Type B pancreatic cell (in vitro differentiated cells): Measurements from ENCODE around the gene INPP5K. TPM values are rescaled to one million over a fixed set of nuclear protein-coding genes. Genes with fewer than 3 reads are reported as not detected.
A peak's percentile ranks its signal among the peaks of the same experiment; 100 is the strongest.
"Not testable (repeated sequence)": the region's sequence is repeated elsewhere in the genome, so short reads cannot be mapped to it uniquely, and the experiment has no call there.

ENCODE experiments used
- DNase-seq: peaks from one replicate; pipeline ENCODE4 v3.0.0; 2021; ENCODE audit warnings: mixed read lengths; ENCODE audit not compliant: unreplicated experiment; ENCODE audit errors: extremely low spot score
- H3K27ac Mint-ChIP-seq: 2 replicates; pipeline ENCODE4 v1.8.0; 2021; ENCODE audit warnings: mild to moderate bottlenecking, mixed read lengths
- H3K27me3 Mint-ChIP-seq: 2 replicates; pipeline ENCODE4 v1.8.0; 2021; ENCODE audit warnings: mixed read lengths
- H3K36me3 Mint-ChIP-seq: 2 replicates; pipeline ENCODE4 v1.8.0; 2021; ENCODE audit warnings: mixed read lengths
- H3K4me1 Mint-ChIP-seq: one replicate; pipeline ENCODE4 v1.8.0; 2021; ENCODE audit warnings: mixed read lengths; ENCODE audit not compliant: unreplicated experiment
- H3K4me3 Mint-ChIP-seq: 2 replicates; pipeline ENCODE4 v1.8.0; 2021; ENCODE audit warnings: mild to moderate bottlenecking, mixed read lengths
- H3K9me3 Mint-ChIP-seq: 2 replicates; pipeline ENCODE4 v1.8.0; 2021; ENCODE audit warnings: mixed read lengths
- CTCF ChIP-seq: fragments of 200-600 bp; sonication (generic); conservative IDR thresholded peaks from 2 replicates; pipeline ENCODE4 v1.5.0; 2021; ENCODE audit warnings: antibody characterized with exemption, mild to moderate bottlenecking
- long read RNA-seq: library from polyadenylated mRNA; unstranded; transcript quantifications from one replicate; pipeline ENCODE4 v2.0.0, GENCODE V29; 2020
- total RNA-seq: library from RNA; stranded (reverse); gene quantifications from 2 replicates; pipeline ENCODE4 v1.2.1, GENCODE V29; 2021; ENCODE audit warnings: low replicate concordance

The INPP5K gene
- 21.2 and 29.7 TPM in 2 replicates for total RNA-seq
- long read RNA-seq, transcript INPP5K-204 (12 exons, 2,988 nt) = major isoform, 19 of 40 reads
- long read RNA-seq, partial matches to known transcripts = 5 of 40 reads
- long read RNA-seq, other reads (novel, unspliced or antisense) = 13 of 40 reads

GRCh38 chr17:1516388-1517161 is at the start of gene INPP5K:
INPP5K (minus strand) TSS chr17:1516612; CDS start chr17:1516499, 113 bp downstream.
- Mint-ChIP-seq H3K4me3 (peak within 1 kb of the TSS; percentile 96), H3K27me3 (no peaks in the 10 kb centered on the region), H3K27ac (peak within 1 kb of the TSS; percentile 98), H3K36me3 (no peaks in the 10 kb centered on the region), H3K9me3 (no peaks in the 10 kb centered on the region), H3K4me1 (peaks cover 8% of the 10 kb centered on the region)
- peak; percentile 97 for DNase-seq
- no peak for TF ChIP-seq CTCF

GRCh38 chr17:1565877-1566276 is 49.5 kb upstream of the INPP5K start:
- Mint-ChIP-seq H3K4me3 (no peak overlapping the region), H3K4me1 (peaks cover 19% of the 10 kb centered on the region), H3K27ac (peak overlapping the region; percentile 10), H3K9me3 (no peaks in the 10 kb centered on the region), H3K36me3 (peaks cover 3% of the 10 kb centered on the region), H3K27me3 (peaks cover 5% of the 10 kb centered on the region)
- TF ChIP-seq CTCF = no peak
- no peak for DNase-seq

- H3K4me3 Mint-ChIP-seq = peak overlapping the region; percentile 84
- TF ChIP-seq CTCF = no peak
- H3K4me1 Mint-ChIP-seq = peaks cover 28% of the 10 kb centered on the region
- peak overlapping the region; percentile 85 for H3K27ac Mint-ChIP-seq
- DNase-seq = no peak
- no peaks in the 10 kb centered on the region for H3K9me3 Mint-ChIP-seq
- peaks cover 5% of the 10 kb centered on the region for H3K27me3 Mint-ChIP-seq
- peaks cover 3% of the 10 kb centered on the region for H3K36me3 Mint-ChIP-seq
Observed at GRCh38 chr17:1563786-1564613, 47.6 kb upstream of the INPP5K start.

- peak overlapping the region; percentile 84 for H3K4me3 Mint-ChIP-seq
- H3K27ac Mint-ChIP-seq = peak overlapping the region; percentile 85
- not testable (repeated sequence) for DNase-seq, H3K36me3 Mint-ChIP-seq, H3K27me3 Mint-ChIP-seq, H3K9me3 Mint-ChIP-seq
- H3K4me1 Mint-ChIP-seq = peaks cover 28% of the 10 kb centered on the region
Observed at GRCh38 chr17:1563471-1563785, 47.0 kb upstream of the INPP5K start.

GRCh38 chr17:1562176-1562643 is 45.8 kb upstream of the INPP5K start:
- no peak for TF ChIP-seq CTCF
- Mint-ChIP-seq H3K4me1 (peaks cover 33% of the 10 kb centered on the region), H3K27ac (no peak overlapping the region), H3K36me3 (peaks cover 6% of the 10 kb centered on the region), H3K9me3 (no peaks in the 10 kb centered on the region), H3K4me3 (no peak overlapping the region), H3K27me3 (peaks cover 5% of the 10 kb centered on the region)
- no peak for DNase-seq
